Measurements from ENCODE around the gene AKT2. TPM values are rescaled to one million over a fixed set of nuclear protein-coding genes. Genes with fewer than 3 reads are reported as not detected.
A peak's percentile ranks its signal among the peaks of the same experiment; 100 is the strongest.

The AKT2 gene
- total and polyA plus RNA-seq, 4 donors = 24.8 to 131 (median 89.3) TPM

DNA sequence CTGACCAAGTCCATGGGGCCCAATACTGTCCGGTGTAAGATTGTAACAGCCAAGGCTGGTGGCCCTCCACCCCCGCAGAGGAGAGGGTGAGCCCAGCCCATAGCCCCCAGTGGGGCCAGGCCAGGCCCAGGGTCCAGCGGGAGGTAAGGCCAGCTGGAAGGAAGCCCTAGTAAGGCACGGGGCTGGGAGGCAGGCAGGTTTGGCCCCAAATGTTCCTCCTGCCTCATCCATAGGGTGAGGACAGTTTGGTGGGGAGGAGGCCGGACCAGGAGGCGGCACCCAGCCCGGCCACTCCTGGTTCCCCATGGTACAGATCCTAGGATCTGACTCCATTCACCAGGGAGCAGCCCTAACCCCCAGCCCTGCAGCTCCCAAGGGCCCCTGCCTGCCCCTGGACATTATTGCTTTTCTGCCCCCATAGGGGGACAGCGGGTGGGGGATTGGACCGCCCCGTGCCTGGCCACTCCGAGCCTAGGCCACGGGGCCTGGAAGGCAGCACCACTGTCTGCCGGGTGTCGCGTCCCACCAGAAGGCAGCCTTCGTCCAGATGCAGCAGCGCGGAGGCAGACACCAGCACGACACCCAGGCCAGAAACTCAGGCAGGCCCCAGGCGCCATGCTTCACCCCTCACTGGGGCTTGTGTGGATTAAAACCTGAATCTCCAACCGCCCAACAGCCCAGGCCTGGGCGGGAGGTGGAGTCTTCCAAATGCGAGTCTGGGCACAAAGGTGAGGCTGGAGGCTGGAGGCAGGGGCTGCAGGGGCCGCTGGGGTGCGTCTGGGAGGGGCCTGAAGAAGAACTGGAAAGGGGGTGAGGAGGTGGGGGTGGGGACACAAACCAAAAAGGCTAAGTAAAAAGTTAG, 52.0 kb downstream of the AKT2 start:
- Histone ChIP-seq H3K36me3 (ENCODE audit: control insufficient read depth in 1 of 2, insufficient read depth in 2 of 2, low read length in 1 of 2) (peaks cover 0 to 2% of the 10 kb centered on the region in 2 donors), H3K4me1 (ENCODE audit: control insufficient read depth in 1 of 2, insufficient read depth in 2 of 2, low read length in 2 of 2) (no peaks in the 10 kb centered on the region), H3K4me3 (ENCODE audit: low read length in 2 of 2) (no peak overlapping the region), H3K27me3 (ENCODE audit: control insufficient read depth in 1 of 2, insufficient read depth in 2 of 2, low read length in 1 of 2) (no peaks in the 10 kb centered on the region), H3K9me3 (ENCODE audit: control insufficient read depth, low read length) (no peaks in the 10 kb centered on the region), H3K27ac (ENCODE audit: low read depth in 1 of 2, low read length in 2 of 2) (no peak overlapping the region)
- intact Hi-C loops (cut with DNase I) = no loop called here
- DNase-seq (no peak), ATAC-seq (ENCODE audit: low FRiP score) (no peak)
- 91% methylated on average over 25 of the region's 25 CpGs for WGBS, 2 donors

DNA sequence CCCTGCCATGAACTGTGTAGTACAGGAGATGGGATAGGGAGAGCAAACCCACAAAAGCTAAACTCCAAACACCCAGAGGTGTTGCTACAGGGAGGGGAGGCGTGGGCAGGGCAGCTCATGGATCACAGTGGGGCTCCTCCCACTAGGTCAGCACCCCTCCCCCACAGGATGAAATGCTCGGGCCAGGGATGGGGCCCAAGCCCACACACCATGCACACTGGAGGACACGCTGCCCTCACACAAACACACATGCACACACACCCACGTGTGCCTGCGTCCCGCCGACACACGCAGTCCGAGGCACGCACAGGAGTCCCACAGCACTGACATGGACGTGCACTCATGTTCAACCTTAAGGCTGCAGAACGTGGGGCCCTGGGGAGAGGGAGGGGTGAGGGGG, 52.7 kb downstream of the AKT2 start:
- Histone ChIP-seq H3K9me3 (ENCODE audit: control insufficient read depth, low read length) (no peaks in the 10 kb centered on the region), H3K36me3 (ENCODE audit: control insufficient read depth in 1 of 2, insufficient read depth in 2 of 2, low read length in 1 of 2) (peaks cover 0 to 2% of the 10 kb centered on the region in 2 donors), H3K27ac (ENCODE audit: low read depth in 1 of 2, low read length in 2 of 2) (no peak overlapping the region), H3K4me3 (ENCODE audit: low read length in 2 of 2) (no peak overlapping the region), H3K27me3 (ENCODE audit: control insufficient read depth in 1 of 2, insufficient read depth in 2 of 2, low read length in 1 of 2) (no peaks in the 10 kb centered on the region), H3K4me1 (ENCODE audit: control insufficient read depth in 1 of 2, insufficient read depth in 2 of 2, low read length in 2 of 2) (no peaks in the 10 kb centered on the region)
- intact Hi-C loops (cut with DNase I) = no loop called here
- 72 to 78% methylated on average over 12 of the region's 12 CpGs for WGBS, 2 donors
- no peak for DNase-seq
- ATAC-seq (ENCODE audit: low FRiP score) = peak; percentile 34

DNA sequence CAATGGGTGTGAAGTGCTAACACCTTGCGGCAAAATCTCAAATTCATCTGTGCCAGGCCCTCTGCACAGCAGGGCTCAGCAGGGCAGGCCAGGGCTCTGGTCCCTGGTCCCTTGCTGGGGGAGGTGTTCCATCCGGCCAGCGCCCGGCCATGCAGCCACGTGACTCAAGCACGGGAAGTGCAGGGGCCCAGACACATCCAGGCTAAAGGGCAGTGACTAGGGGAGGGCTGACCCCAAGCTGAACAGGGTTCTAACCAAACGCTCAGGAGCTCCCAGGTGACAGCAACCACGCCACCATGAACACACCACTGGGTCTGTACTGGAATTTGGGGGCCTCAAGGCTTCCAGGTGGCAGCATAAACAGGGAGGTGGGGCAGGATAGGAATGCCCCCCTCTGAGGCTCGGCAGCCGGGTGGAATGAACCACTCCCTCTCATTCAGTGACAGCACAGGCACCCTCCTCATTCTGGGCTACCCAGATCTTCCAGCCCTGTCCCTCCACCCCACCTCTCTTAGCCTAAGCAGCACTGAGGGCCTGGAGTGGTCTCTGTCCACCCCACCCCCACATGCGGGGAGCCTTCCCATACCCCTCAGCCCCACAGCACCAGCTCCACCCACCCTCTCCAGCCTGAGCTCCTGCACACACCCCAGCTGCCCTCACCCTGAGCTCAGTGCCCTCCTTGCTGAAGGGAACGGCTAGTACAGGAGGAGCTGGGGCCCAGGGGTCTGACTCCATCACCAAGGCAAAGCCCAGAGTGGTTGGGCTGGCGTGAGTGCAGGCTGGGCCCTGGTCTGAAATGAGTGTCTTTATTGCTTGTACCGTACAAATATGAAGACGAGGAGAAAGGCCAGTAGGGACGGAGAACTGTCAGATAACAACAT, 53.4 kb downstream of the AKT2 start:
- H3K36me3 ChIP-seq (ENCODE audit: control insufficient read depth in 1 of 2, insufficient read depth in 2 of 2, low read length in 1 of 2) = peaks cover 0 to 2% of the 10 kb centered on the region in 2 donors

DNA sequence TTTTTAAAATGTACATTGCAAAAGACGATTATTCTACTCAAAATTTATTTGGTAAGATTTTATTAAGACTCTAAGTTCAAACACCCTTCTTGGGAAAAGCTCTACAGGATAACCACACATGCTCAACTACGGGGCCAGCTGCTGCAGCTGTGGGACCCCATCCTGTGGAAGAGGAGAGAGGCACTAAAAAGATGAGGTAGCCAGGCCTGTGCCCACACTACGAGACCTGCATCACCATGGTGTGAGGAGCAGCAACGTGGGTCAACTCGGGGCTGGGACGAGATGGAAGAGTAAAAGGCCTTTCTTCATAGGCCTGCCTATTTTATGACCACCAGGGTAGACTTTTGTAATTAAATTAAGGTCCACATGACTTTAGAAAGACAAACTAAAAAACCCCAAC, 54.1 kb downstream of the AKT2 start:
- intact Hi-C loops (cut with DNase I) = no loop called here
- no peak for DNase-seq
- Histone ChIP-seq H3K4me1 (ENCODE audit: control insufficient read depth in 1 of 2, insufficient read depth in 2 of 2, low read length in 2 of 2) (no peaks in the 10 kb centered on the region), H3K27me3 (ENCODE audit: control insufficient read depth in 1 of 2, insufficient read depth in 2 of 2, low read length in 1 of 2) (no peaks in the 10 kb centered on the region), H3K36me3 (ENCODE audit: control insufficient read depth in 1 of 2, insufficient read depth in 2 of 2, low read length in 1 of 2) (peaks cover 0 to 2% of the 10 kb centered on the region in 2 donors), H3K4me3 (ENCODE audit: low read length in 2 of 2) (no peak overlapping the region), H3K27ac (ENCODE audit: low read depth in 1 of 2, low read length in 2 of 2) (no peak overlapping the region), H3K9me3 (ENCODE audit: control insufficient read depth, low read length) (no peaks in the 10 kb centered on the region)
- ATAC-seq (ENCODE audit: low FRiP score) = no peak
- WGBS, 2 donors = 77 to 83% methylated on average over 6 of the region's 6 CpGs

More for the DNA sequence above, 53.4 kb downstream of the AKT2 start:
- H3K27me3 ChIP-seq (ENCODE audit: control insufficient read depth in 1 of 2, insufficient read depth in 2 of 2, low read length in 1 of 2) = no peaks in the 10 kb centered on the region
- H3K4me3 ChIP-seq (ENCODE audit: low read length in 2 of 2) = no peak overlapping the region
- no peak for ATAC-seq (ENCODE audit: low FRiP score)
- intact Hi-C loops (cut with DNase I) = no loop called here
- no peaks in the 10 kb centered on the region for H3K4me1 ChIP-seq (ENCODE audit: control insufficient read depth in 1 of 2, insufficient read depth in 2 of 2, low read length in 2 of 2)
- no peak for DNase-seq
- WGBS, 2 donors = 55 to 62% methylated on average over 16 of the region's 16 CpGs
- H3K9me3 ChIP-seq (ENCODE audit: control insufficient read depth, low read length) = no peaks in the 10 kb centered on the region
- H3K27ac ChIP-seq (ENCODE audit: low read depth in 1 of 2, low read length in 2 of 2) = no peak overlapping the region

- no peaks in the 10 kb centered on the region for H3K36me3 ChIP-seq (ENCODE audit: control insufficient read depth in 1 of 2, insufficient read depth in 2 of 2, low read length in 1 of 2)
- no peaks in the 10 kb centered on the region for H3K9me3 ChIP-seq (ENCODE audit: control insufficient read depth, low read length)
- no peak for DNase-seq
- intact Hi-C loops (cut with DNase I) = no loop called here
- WGBS, 2 donors = 58 to 61% methylated on average over 4 of the region's 4 CpGs
- no peak for ATAC-seq (ENCODE audit: low FRiP score)
- no peaks in the 10 kb centered on the region for H3K4me1 ChIP-seq (ENCODE audit: control insufficient read depth in 1 of 2, insufficient read depth in 2 of 2, low read length in 2 of 2)
- H3K27ac ChIP-seq (ENCODE audit: low read depth in 1 of 2, low read length in 2 of 2) = no peak overlapping the region
- no peak overlapping the region for H3K4me3 ChIP-seq (ENCODE audit: low read length in 2 of 2)
- H3K27me3 ChIP-seq (ENCODE audit: control insufficient read depth in 1 of 2, insufficient read depth in 2 of 2, low read length in 1 of 2) = no peaks in the 10 kb centered on the region
Measured at GRCh38 chr19:40229926-40230417, 55.2 kb downstream of the AKT2 start.

- intact Hi-C loops (cut with DNase I) = no loop called here
Measured at GRCh38 chr19:40229484-40229883, 55.7 kb downstream of the AKT2 start.

DNA sequence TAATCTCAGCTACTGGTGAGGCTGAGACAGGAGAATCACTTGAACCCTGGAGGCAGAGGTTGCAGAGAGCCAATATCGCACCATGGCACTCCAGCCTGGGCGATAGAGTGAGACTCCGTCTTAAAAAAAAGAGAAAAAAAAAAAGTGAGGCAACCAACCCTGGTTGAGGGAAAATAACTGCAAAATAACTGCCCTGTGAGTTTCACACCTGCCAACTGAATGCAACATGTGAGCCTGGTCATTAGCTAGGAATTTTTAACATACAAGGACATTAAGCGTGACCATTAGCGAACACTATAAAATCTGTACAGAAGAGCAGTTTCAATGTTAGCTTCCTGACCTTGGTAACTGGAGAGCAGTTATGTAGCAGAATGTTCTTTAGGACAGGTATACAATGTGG, 56.3 kb downstream of the AKT2 start:
- Histone ChIP-seq H3K27ac (ENCODE audit: low read depth in 1 of 2, low read length in 2 of 2) (no peak overlapping the region), H3K9me3 (ENCODE audit: control insufficient read depth, low read length) (no peaks in the 10 kb centered on the region), H3K4me1 (ENCODE audit: control insufficient read depth in 1 of 2, insufficient read depth in 2 of 2, low read length in 2 of 2) (no peaks in the 10 kb centered on the region), H3K36me3 (ENCODE audit: control insufficient read depth in 1 of 2, insufficient read depth in 2 of 2, low read length in 1 of 2) (no peaks in the 10 kb centered on the region), H3K4me3 (ENCODE audit: low read length in 2 of 2) (no peak overlapping the region), H3K27me3 (ENCODE audit: control insufficient read depth in 1 of 2, insufficient read depth in 2 of 2, low read length in 1 of 2) (no peaks in the 10 kb centered on the region)
- intact Hi-C loops (cut with DNase I) = no loop called here
- WGBS, 2 donors = 85 to 89% methylated on average over 5 of the region's 5 CpGs
- no peak for DNase-seq
- ATAC-seq (ENCODE audit: low FRiP score) = no peak

More at GRCh38 chr19:40229484-40229883, 55.7 kb downstream of the AKT2 start:
- DNase-seq (no peak), ATAC-seq (ENCODE audit: low FRiP score) (no peak)
- Histone ChIP-seq H3K4me3 (ENCODE audit: low read length in 2 of 2) (no peak overlapping the region), H3K27me3 (ENCODE audit: control insufficient read depth in 1 of 2, insufficient read depth in 2 of 2, low read length in 1 of 2) (no peaks in the 10 kb centered on the region), H3K4me1 (ENCODE audit: control insufficient read depth in 1 of 2, insufficient read depth in 2 of 2, low read length in 2 of 2) (no peaks in the 10 kb centered on the region), H3K36me3 (ENCODE audit: control insufficient read depth in 1 of 2, insufficient read depth in 2 of 2, low read length in 1 of 2) (no peaks in the 10 kb centered on the region), H3K9me3 (ENCODE audit: control insufficient read depth, low read length) (no peaks in the 10 kb centered on the region), H3K27ac (ENCODE audit: low read depth in 1 of 2, low read length in 2 of 2) (no peak overlapping the region)
- 16 to 20% methylated on average over 3 of the region's 3 CpGs for WGBS, 2 donors

DNA sequence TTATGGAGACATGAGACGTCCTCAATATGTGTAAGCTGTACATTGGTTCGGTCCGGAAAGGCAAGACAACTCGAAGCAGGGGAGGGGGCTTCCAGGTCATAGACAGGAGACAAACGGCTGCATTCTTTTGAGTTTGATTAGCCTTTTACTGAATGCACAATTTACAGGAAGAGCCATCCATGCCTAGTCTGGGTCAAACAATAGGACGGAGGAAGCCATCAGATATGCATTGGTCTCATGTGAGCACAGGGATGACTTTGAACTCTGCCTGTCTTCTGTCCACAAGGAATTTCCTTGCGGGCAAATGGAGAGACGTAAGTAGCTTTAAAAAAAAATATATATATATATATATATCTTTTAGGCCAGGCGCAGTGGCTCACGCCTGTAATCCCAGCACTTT, 56.8 kb downstream of the AKT2 start:
- H3K4me3 ChIP-seq (ENCODE audit: low read length in 2 of 2) = no peak overlapping the region
- no peaks in the 10 kb centered on the region for H3K9me3 ChIP-seq (ENCODE audit: control insufficient read depth, low read length)
- 66 to 71% methylated on average over 10 of the region's 10 CpGs for WGBS, 2 donors
- H3K36me3 ChIP-seq (ENCODE audit: control insufficient read depth in 1 of 2, insufficient read depth in 2 of 2, low read length in 1 of 2) = no peaks in the 10 kb centered on the region
- H3K27ac ChIP-seq (ENCODE audit: low read depth in 1 of 2, low read length in 2 of 2) = no peak overlapping the region
- no peaks in the 10 kb centered on the region for H3K4me1 ChIP-seq (ENCODE audit: control insufficient read depth in 1 of 2, insufficient read depth in 2 of 2, low read length in 2 of 2)
- no peak for ATAC-seq (ENCODE audit: low FRiP score)
- no peak for DNase-seq
- no peaks in the 10 kb centered on the region for H3K27me3 ChIP-seq (ENCODE audit: control insufficient read depth in 1 of 2, insufficient read depth in 2 of 2, low read length in 1 of 2)
- intact Hi-C loops (cut with DNase I) = no loop called here

All from aorta (tissue), 5 donors.